Activated naive CD8-positive, alpha-beta T cell treated with anti-CD3 and anti-CD28 coated beads, Interleukin-2, amount 10 ng/mL, durations not matched to agents 7 days and 5 days (primary cell): ENCODE results near the gene GRPEL1. TPM values are rescaled to one million over a fixed set of nuclear protein-coding genes. Genes with fewer than 3 reads are reported as not detected.

ENCODE experiments used
- ATAC-seq: fragments of 150-1000 bp; cut with Tn5 transposase; one replicate; pipeline ENCODE4 v1.10.0; 2021; ENCODE audit warnings: low read depth, moderate library complexity
- POLR2A ChIA-PET: fragments of 350-600 bp; sonication (Branson Sonifier 250); formaldehyde crosslinking; loops from one replicate; lab custom pipeline; 2021; ENCODE audit warnings: antibody characterized with exemption; lab: Charles Lee
- DNase-seq: peaks from one replicate; pipeline ENCODE4 v3.0.0; 2021
- H3K27ac Mint-ChIP-seq: one replicate; pipeline ENCODE4 v1.8.0; 2022; ENCODE audit warnings: mild to moderate bottlenecking, mixed read lengths
- H3K27me3 Mint-ChIP-seq: one replicate; pipeline ENCODE4 v1.8.0; 2022; ENCODE audit warnings: mild to moderate bottlenecking, moderate library complexity, mixed read lengths
- H3K36me3 Mint-ChIP-seq: one replicate; pipeline ENCODE4 v1.8.0; 2021; ENCODE audit warnings: mild to moderate bottlenecking, mixed read lengths
- H3K4me1 Mint-ChIP-seq: one replicate; pipeline ENCODE4 v1.8.0; 2021; ENCODE audit warnings: mixed read lengths
- H3K4me3 Mint-ChIP-seq: one replicate; pipeline ENCODE4 v1.8.0; 2022; ENCODE audit warnings: mild to moderate bottlenecking, moderate library complexity, mixed read lengths
- H3K9me3 Mint-ChIP-seq: one replicate; pipeline ENCODE4 v1.8.0; 2021; ENCODE audit warnings: mixed read lengths
- total RNA-seq, 2 experiments: library from RNA; stranded (reverse); gene quantifications; one replicate each; pipeline ENCODE4 v1.2.3, GENCODE V29; 2021

GRPEL1 gene
- total RNA-seq, 2 experiments from 2014 or later: 36.3 to 37.9 TPM

GRCh38 chr4:7019367-7019766 lies 48.5 kb downstream of the GRPEL1 start:
- H3K4me1 Mint-ChIP-seq: peaks cover 8% of the 10 kb centered on the region
- H3K27ac Mint-ChIP-seq: no peak overlapping the region
- POLR2A ChIA-PET: no interaction called here
- H3K4me3 Mint-ChIP-seq: no peak overlapping the region
- ATAC-seq (no peak), DNase-seq (no peak)
- H3K36me3 Mint-ChIP-seq: peaks cover 7% of the 10 kb centered on the region
- no peaks in the 10 kb centered on the region for H3K27me3 Mint-ChIP-seq
- no peaks in the 10 kb centered on the region for H3K9me3 Mint-ChIP-seq

- peaks cover 11% of the 10 kb centered on the region for H3K4me1 Mint-ChIP-seq
- no peaks in the 10 kb centered on the region for H3K9me3 Mint-ChIP-seq
- no peak for ATAC-seq
- no peak overlapping the region for H3K4me3 Mint-ChIP-seq
- POLR2A ChIA-PET: interaction anchor here (1.0 kb wide), 1 partner anchor 21 kb away, joined by 6 read pairs; no protein-coding TSS in a partner anchor
- no peaks in the 10 kb centered on the region for H3K27me3 Mint-ChIP-seq
- H3K36me3 Mint-ChIP-seq: peaks cover 16% of the 10 kb centered on the region
- no peak overlapping the region for H3K27ac Mint-ChIP-seq
- no peak for DNase-seq
These were observed 49.6 kb downstream of the GRPEL1 start for GRCh38 chr4:7018281-7018680.

- DNase-seq (no peak), ATAC-seq (no peak)
- Mint-ChIP-seq H3K4me3 (no peak overlapping the region), H3K36me3 (peaks cover 19% of the 10 kb centered on the region), H3K27me3 (no peaks in the 10 kb centered on the region), H3K9me3 (no peaks in the 10 kb centered on the region), H3K27ac (peak overlapping the region; percentile 22), H3K4me1 (peaks cover 12% of the 10 kb centered on the region)
- POLR2A ChIA-PET: interaction anchor here (1.0 kb wide), 1 partner anchor 20 kb away, joined by 6 read pairs; no protein-coding TSS in a partner anchor
These were observed 50.3 kb downstream of the GRPEL1 start for GRCh38 chr4:7017446-7018048.

- DNase-seq (no peak), ATAC-seq (no peak)
- no peak overlapping the region for H3K4me3 Mint-ChIP-seq
- H3K27me3 Mint-ChIP-seq: no peaks in the 10 kb centered on the region
- H3K27ac Mint-ChIP-seq: no peak overlapping the region
- peaks cover 25% of the 10 kb centered on the region for H3K36me3 Mint-ChIP-seq
- POLR2A ChIA-PET: no interaction called here
- no peaks in the 10 kb centered on the region for H3K9me3 Mint-ChIP-seq
- H3K4me1 Mint-ChIP-seq: peaks cover 15% of the 10 kb centered on the region
These were observed 51.4 kb downstream of the GRPEL1 start for GRCh38 chr4:7016512-7016911.

GRCh38 chr4:7016086-7016485 lies 51.8 kb downstream of the GRPEL1 start:
- H3K36me3 Mint-ChIP-seq: peaks cover 28% of the 10 kb centered on the region
- no peak overlapping the region for H3K27ac Mint-ChIP-seq
- H3K4me1 Mint-ChIP-seq: peaks cover 15% of the 10 kb centered on the region
- H3K4me3 Mint-ChIP-seq: no peak overlapping the region
- POLR2A ChIA-PET: no interaction called here
- DNase-seq (no peak), ATAC-seq (no peak)
- no peaks in the 10 kb centered on the region for H3K9me3 Mint-ChIP-seq
- H3K27me3 Mint-ChIP-seq: no peaks in the 10 kb centered on the region

- DNase-seq (no peak), ATAC-seq (no peak)
- Mint-ChIP-seq H3K27ac (peak overlapping the region; percentile 17), H3K9me3 (no peaks in the 10 kb centered on the region), H3K4me3 (no peak overlapping the region), H3K36me3 (peaks cover 30% of the 10 kb centered on the region), H3K27me3 (no peaks in the 10 kb centered on the region), H3K4me1 (peaks cover 15% of the 10 kb centered on the region)
- POLR2A ChIA-PET: no interaction called here
These were observed 52.4 kb downstream of the GRPEL1 start for GRCh38 chr4:7015383-7016035.

- ATAC-seq: no peak
- Mint-ChIP-seq H3K4me3 (no peak overlapping the region), H3K27me3 (no peaks in the 10 kb centered on the region), H3K27ac (peak overlapping the region; percentile 17), H3K4me1 (peaks cover 15% of the 10 kb centered on the region), H3K9me3 (no peaks in the 10 kb centered on the region), H3K36me3 (peaks cover 34% of the 10 kb centered on the region)
- no peak for DNase-seq
- POLR2A ChIA-PET: no interaction called here
These were observed 53.0 kb downstream of the GRPEL1 start for GRCh38 chr4:7014815-7015214.

- Mint-ChIP-seq H3K9me3 (no peaks in the 10 kb centered on the region), H3K36me3 (peaks cover 36% of the 10 kb centered on the region), H3K4me1 (peaks cover 15% of the 10 kb centered on the region), H3K4me3 (no peak overlapping the region), H3K27ac (no peak overlapping the region), H3K27me3 (no peaks in the 10 kb centered on the region)
- ATAC-seq (no peak), DNase-seq (no peak)
- POLR2A ChIA-PET: no interaction called here
These were observed 54.7 kb downstream of the GRPEL1 start for GRCh38 chr4:7013175-7013574.

GRCh38 chr4:7009564-7009963 lies 58.3 kb downstream of the GRPEL1 start:
- POLR2A ChIA-PET: no interaction called here
- peaks cover 13% of the 10 kb centered on the region for H3K4me1 Mint-ChIP-seq
- H3K27ac Mint-ChIP-seq: no peak overlapping the region
- no peaks in the 10 kb centered on the region for H3K27me3 Mint-ChIP-seq
- no peak overlapping the region for H3K4me3 Mint-ChIP-seq
- ATAC-seq (no peak), DNase-seq (no peak)
- peaks cover 34% of the 10 kb centered on the region for H3K36me3 Mint-ChIP-seq
- no peaks in the 10 kb centered on the region for H3K9me3 Mint-ChIP-seq

Other genes with a start within 250 kb of the GRPEL1 start
- gene TBC1D14, start 158.2 kb downstream of the GRPEL1 start, total RNA-seq: 10 to 100 TPM; 44.5 to 52.3 TPM
- gene TADA2B, start 24.7 kb downstream of the GRPEL1 start, total RNA-seq: 10 to 100 TPM; 25.8 to 27.1 TPM
- not detected for gene SORCS2, start 124.5 kb upstream of the GRPEL1 start, total RNA-seq